OCI-LY3 (cell line): ENCODE results near the gene HOXB3.

Source experiments
- H2AFZ ChIP-seq: fragments of 200-600, 300-600 bp; shearing (Covaris generic); 2 replicates; pipeline ENCODE4 v1.6.0; 2014; ENCODE audit warnings: antibody characterized with exemption, low read depth, low read length
- H3K27ac ChIP-seq: fragments of 200-600, 300-600 bp; sonication (generic); 2 replicates; pipeline ENCODE4 v1.5.1; 2014; ENCODE audit warnings: mild to moderate bottlenecking, low read length, moderate library complexity, mixed read lengths
- H3K27me3 ChIP-seq: fragments of 200-600, 300-600 bp; sonication (generic); 2 replicates; pipeline ENCODE4 v1.6.1; 2014; ENCODE audit warnings: low read depth, low read length, mixed read lengths
- H3K36me3 ChIP-seq: fragments of 200-600, 300-600 bp; sonication (generic); replicated peaks from 2 replicates; pipeline ENCODE3; 2014; ENCODE audit warnings: low read depth, low read length, mixed read lengths
- H3K4me1 ChIP-seq: fragments of 300-600, 200-600 bp; sonication (generic); 2 replicates; pipeline ENCODE4 v1.6.1; 2014; ENCODE audit warnings: low read length, mixed read lengths
- H3K4me2 ChIP-seq: fragments of 200-600, 300-600 bp; sonication (generic); 2 replicates; pipeline ENCODE4 v1.6.1; 2014; ENCODE audit warnings: low read length, mixed read lengths
- H3K4me3 ChIP-seq: fragments of 300-600, 200-600 bp; sonication (generic); 2 replicates; pipeline ENCODE4 v1.5.1; 2014; ENCODE audit warnings: antibody characterized with exemption, mild to moderate bottlenecking, low read length, moderate library complexity
- H3K79me2 ChIP-seq: fragments of 300-600, 200-600 bp; shearing (Covaris generic); 2 replicates; pipeline ENCODE4 v1.6.1; 2014; ENCODE audit warnings: mild to moderate bottlenecking, low read length, mixed read lengths
- H3K9ac ChIP-seq: fragments of 300-600, 200-600 bp; shearing (Covaris generic); 2 replicates; pipeline ENCODE4 v1.6.0; 2014; ENCODE audit warnings: mild to moderate bottlenecking, low read length, moderate library complexity
- H3K9me3 ChIP-seq: fragments of 200-600, 300-600 bp; shearing (Covaris generic); 2 replicates; pipeline ENCODE4 v1.6.1; 2014; ENCODE audit warnings: low read length, mixed read lengths; ENCODE audit not compliant: insufficient read depth
- H4K20me1 ChIP-seq: fragments of 200-600, 300-600 bp; sonication (generic); 2 replicates; pipeline ENCODE4 v1.6.1; 2016; ENCODE audit warnings: low read length, mixed read lengths; ENCODE audit not compliant: insufficient read depth
- CTCF ChIP-seq: fragments of 200-600, 300-600 bp; sonication (generic); IDR thresholded peaks from 2 replicates; pipeline ENCODE4 v1.5.1; 2014; ENCODE audit warnings: antibody characterized with exemption, low read length, low read depth
- EZH2phosphoT487 ChIP-seq: fragments of 200-600 bp; shearing (Covaris generic); IDR thresholded peaks from 2 replicates; pipeline ENCODE4 v1.6.1; 2018; ENCODE audit warnings: antibody characterized with exemption, mixed run types, low read depth

HOXB3 gene

GRCh38 chr17:48528936-48529682, 60.9 kb downstream of the HOXB3 start:
- TF ChIP-seq CTCF, result no peak
- TF ChIP-seq EZH2phosphoT487, result no peak
- H3K27me3 ChIP-seq, result no peaks in the 10 kb centered on the region
- no peaks in the 10 kb centered on the region for H4K20me1 ChIP-seq
- H3K79me2 ChIP-seq, result no peaks in the 10 kb centered on the region
- no peak overlapping the region for H3K4me2 ChIP-seq
- H3K36me3 ChIP-seq, result no peaks in the 10 kb centered on the region
- H3K27ac ChIP-seq, result no peak overlapping the region
- H3K4me3 ChIP-seq, result no peak overlapping the region
- H2AFZ ChIP-seq, result no peak overlapping the region
- H3K4me1 ChIP-seq, result peaks cover 16% of the 10 kb centered on the region
- H3K9ac ChIP-seq, result no peak overlapping the region
- H3K9me3 ChIP-seq, result no peaks in the 10 kb centered on the region

GRCh38 chr17:48528153-48528935, 61.7 kb downstream of the HOXB3 start:
- peak overlapping the region; percentile 1; the same call in 1 of the 2 replicates for H2AFZ ChIP-seq

GRCh38 chr17:48527547-48527932, 62.5 kb downstream of the HOXB3 start:
- Histone ChIP-seq H3K9ac (no peak overlapping the region), H3K36me3 (no peaks in the 10 kb centered on the region), H3K4me3 (no peak overlapping the region), H3K4me1 (peaks cover 18% of the 10 kb centered on the region), H3K4me2 (no peak overlapping the region), H3K9me3 (no peaks in the 10 kb centered on the region), H4K20me1 (no peaks in the 10 kb centered on the region), H3K79me2 (no peaks in the 10 kb centered on the region), H3K27me3 (no peaks in the 10 kb centered on the region), H3K27ac (no peak overlapping the region), H2AFZ (no peak overlapping the region)
- no peak for TF ChIP-seq CTCF
- no peak for TF ChIP-seq EZH2phosphoT487

More at GRCh38 chr17:48528153-48528935, 61.7 kb downstream of the HOXB3 start:
- no peak overlapping the region for H3K4me2 ChIP-seq
- H3K4me1 ChIP-seq, result peaks cover 16% of the 10 kb centered on the region
- H3K9ac ChIP-seq, result no peak overlapping the region
- no peak overlapping the region for H3K27ac ChIP-seq
- no peak for TF ChIP-seq EZH2phosphoT487
- no peak for TF ChIP-seq CTCF
- H3K79me2 ChIP-seq, result no peaks in the 10 kb centered on the region
- no peaks in the 10 kb centered on the region for H3K27me3 ChIP-seq
- no peaks in the 10 kb centered on the region for H3K9me3 ChIP-seq
- no peaks in the 10 kb centered on the region for H3K36me3 ChIP-seq
- H3K4me3 ChIP-seq, result no peak overlapping the region
- no peaks in the 10 kb centered on the region for H4K20me1 ChIP-seq
